ENCODE results near the gene FAAP100. TPM values are rescaled to one million over a fixed set of nuclear protein-coding genes. Genes with fewer than 3 reads are reported as not detected.

Gene FAAP100
- total and polyA plus RNA-seq, 12 donors, result 8.7 to 30.6 (median 13.3) TPM

DNA sequence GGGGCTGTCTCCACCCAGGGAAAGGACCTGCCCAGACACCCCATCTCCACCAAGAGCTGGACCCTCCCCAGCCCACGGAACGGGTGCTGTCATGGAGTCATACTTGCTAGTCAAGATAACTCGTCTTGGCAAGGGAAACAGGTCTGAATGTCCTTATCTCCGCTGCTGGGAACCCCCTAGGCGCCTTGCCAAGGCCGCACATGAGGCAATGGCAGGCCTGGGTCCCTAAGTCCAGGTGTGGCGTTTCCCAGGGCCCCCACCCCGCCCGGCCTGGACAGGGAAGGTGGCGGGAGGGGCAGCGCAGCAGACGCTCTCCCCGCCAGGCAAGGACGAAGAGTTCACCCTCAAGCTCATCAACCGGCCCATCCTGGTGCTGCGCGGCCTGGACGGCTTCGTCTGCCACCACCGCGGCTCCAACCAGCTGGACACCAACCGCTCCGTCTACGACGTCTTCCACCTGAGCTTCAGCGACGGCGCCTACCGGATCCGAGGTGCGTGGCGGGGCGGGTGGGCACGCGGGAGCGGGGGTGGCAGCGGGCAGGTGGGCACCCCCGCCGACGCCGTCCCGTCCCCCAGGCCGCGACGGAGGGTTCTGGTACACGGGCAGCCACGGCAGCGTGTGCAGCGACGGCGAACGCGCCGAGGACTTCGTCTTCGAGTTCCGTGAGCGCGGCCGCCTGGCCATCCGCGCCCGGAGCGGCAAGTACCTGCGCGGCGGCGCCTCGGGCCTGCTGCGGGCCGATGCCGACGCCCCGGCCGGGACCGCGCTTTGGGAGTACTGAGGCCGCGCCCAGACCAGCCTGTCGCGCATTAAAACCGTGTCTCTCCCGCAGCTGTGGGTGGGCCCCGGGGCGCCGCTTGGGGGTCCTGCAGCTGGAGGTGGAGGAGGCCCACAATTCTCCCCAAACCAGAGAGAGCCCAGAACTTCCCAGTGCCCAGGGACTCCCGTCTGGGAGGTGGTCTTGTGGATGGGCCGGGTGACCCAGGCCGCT, 15.6 kb downstream of the FAAP100 start:
- peaks cover 0 to 31% (median 10%) of the 10 kb centered on the region in 9 donors for H3K36me3 ChIP-seq
- no peak overlapping the region for H3K4me3 ChIP-seq
- H3K27me3 ChIP-seq, result peaks cover 16 to 44% (median 40%) of the 10 kb centered on the region in 7 donors
- peaks cover 3 to 18% (median 16%) of the 10 kb centered on the region in 9 donors for H3K4me1 ChIP-seq
- DNase-seq (no peak), ATAC-seq (peak in 4 of 8 donors; percentile 3 to 7 (median 6))
- intact Hi-C loops (cut with DNase I), result loop anchor here in 6 of 10 donors (1.0 to 10.0 kb wide), 4 partner anchors 283 to 392 kb away; no protein-coding TSS in a partner anchor
- H3K27ac ChIP-seq, result no peak overlapping the region
- TF ChIP-seq, protein P1, sequence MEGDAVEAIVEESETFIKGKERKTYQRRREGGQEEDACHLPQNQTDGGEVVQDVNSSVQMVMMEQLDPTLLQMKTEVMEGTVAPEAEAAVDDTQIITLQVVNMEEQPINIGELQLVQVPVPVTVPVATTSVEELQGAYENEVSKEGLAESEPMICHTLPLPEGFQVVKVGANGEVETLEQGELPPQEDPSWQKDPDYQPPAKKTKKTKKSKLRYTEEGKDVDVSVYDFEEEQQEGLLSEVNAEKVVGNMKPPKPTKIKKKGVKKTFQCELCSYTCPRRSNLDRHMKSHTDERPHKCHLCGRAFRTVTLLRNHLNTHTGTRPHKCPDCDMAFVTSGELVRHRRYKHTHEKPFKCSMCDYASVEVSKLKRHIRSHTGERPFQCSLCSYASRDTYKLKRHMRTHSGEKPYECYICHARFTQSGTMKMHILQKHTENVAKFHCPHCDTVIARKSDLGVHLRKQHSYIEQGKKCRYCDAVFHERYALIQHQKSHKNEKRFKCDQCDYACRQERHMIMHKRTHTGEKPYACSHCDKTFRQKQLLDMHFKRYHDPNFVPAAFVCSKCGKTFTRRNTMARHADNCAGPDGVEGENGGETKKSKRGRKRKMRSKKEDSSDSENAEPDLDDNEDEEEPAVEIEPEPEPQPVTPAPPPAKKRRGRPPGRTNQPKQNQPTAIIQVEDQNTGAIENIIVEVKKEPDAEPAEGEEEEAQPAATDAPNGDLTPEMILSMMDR (IDR thresholded peaks at IDR 0.05), result no peak
- H3K9me3 ChIP-seq, result no peaks in the 10 kb centered on the region
- WGBS, 2 donors, result 5 to 7% methylated on average over 80 to 89 of the region's 89 CpGs

DNA sequence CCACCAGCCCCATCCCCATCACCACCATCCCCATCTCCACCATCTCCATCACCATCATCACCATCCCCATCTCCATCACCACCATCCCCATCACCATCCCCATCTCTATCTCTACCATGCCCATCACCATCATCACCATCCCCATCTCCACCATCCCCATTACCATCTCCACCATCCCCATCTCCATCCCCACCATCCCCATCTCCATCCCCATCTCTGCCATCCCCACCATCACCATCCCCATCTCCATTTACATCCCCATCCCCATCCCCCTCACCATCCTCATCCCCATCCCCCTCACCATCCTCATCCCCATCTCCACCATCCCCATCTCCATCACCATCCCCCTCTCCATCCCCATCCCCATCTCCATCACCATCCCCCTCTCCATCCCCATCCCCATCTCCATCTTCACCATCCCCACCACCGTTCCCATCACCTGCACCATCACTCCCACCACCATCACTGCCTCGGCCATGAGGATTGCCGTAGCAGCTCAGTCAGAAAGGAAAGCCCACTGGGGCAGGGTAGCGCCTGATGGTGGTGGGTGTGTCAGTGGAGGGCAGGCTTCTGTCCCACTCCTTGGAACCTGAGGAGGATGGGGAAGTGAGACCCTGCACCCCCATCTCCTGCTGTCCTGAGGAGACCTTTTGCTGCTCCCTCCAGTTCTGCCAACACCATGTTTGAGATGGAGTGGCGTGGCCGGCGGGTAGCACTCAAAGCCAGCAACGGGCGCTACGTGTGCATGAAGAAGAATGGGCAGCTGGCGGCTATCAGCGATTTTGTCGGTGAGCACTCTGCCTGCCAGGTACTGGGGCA, 16.5 kb downstream of the FAAP100 start:
- H3K4me3 ChIP-seq, result no peak overlapping the region
- no peak overlapping the region for H3K27ac ChIP-seq
- intact Hi-C loops (cut with DNase I), result loop anchor here in 4 of 10 donors (2.0 to 10.0 kb wide), 3 partner anchors 283 to 391 kb away; no protein-coding TSS in a partner anchor
- no peaks in the 10 kb centered on the region for H3K9me3 ChIP-seq
- WGBS, 2 donors, result 41 to 56% methylated on average over 13 of the region's 13 CpGs
- H3K27me3 ChIP-seq, result peaks cover 16 to 44% (median 40%) of the 10 kb centered on the region in 7 donors
- DNase-seq (no peak), ATAC-seq (no peak)
- TF ChIP-seq, protein P1 (IDR thresholded peaks at IDR 0.05), result no peak
- peaks cover 3 to 18% (median 16%) of the 10 kb centered on the region in 9 donors for H3K4me1 ChIP-seq
- peaks cover 0 to 22% (median 10%) of the 10 kb centered on the region in 9 donors for H3K36me3 ChIP-seq

DNA sequence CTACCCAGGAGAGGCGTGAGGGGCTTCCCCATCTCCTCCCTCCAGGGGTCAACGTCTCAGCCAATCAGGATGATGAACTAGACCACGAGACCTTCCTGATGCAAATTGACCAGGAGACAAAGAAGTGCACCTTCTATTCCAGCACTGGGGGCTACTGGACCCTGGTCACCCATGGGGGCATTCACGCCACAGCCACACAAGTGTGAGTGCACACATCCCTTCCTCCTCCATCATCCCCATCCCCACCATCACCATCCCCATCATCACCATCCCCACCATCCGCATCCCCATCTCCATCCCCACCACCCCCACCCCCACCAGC, 17.2 kb downstream of the FAAP100 start:
- Histone ChIP-seq H3K36me3 (peaks cover 0 to 15% (median 3%) of the 10 kb centered on the region in 9 donors), H3K4me1 (peaks cover 3 to 18% (median 16%) of the 10 kb centered on the region in 9 donors), H3K27me3 (peaks cover 16 to 44% (median 40%) of the 10 kb centered on the region in 7 donors), H3K4me3 (no peak overlapping the region), H3K27ac (no peak overlapping the region), H3K9me3 (no peaks in the 10 kb centered on the region)
- TF ChIP-seq, protein P1 (IDR thresholded peaks at IDR 0.05), result no peak
- intact Hi-C loops (cut with DNase I), result loop anchor here in 3 of 10 donors (5.0 to 10.0 kb wide), 2 partner anchors 283 to 390 kb away; no protein-coding TSS in a partner anchor
- DNase-seq, result no peak
- ATAC-seq, result no peak
- WGBS, 2 donors, result 78 to 88% methylated on average over 5 of the region's 5 CpGs
